Caco-2 (cell line): ENCODE results near the gene MAP3K4. TPM values are rescaled to one million over a fixed set of nuclear protein-coding genes. Genes with fewer than 3 reads are reported as not detected.

Source experiments
- BruUV-seq: library from RNA; stranded (reverse); fragments of 400-500 nt; replicated peaks from 2 replicates; lab custom pipeline; 2021; lab: Mats Ljungman, UMichigan
- CTCF ChIA-PET: fragments of 300-600 bp; sonication (Branson Sonifier 250); formaldehyde crosslinking; loops from one replicate; lab custom pipeline; 2022; ENCODE audit warnings: antibody characterized with exemption; lab: Charles Lee
- POLR2A ChIA-PET: fragments of 300-600 bp; sonication (Branson Sonifier 250); formaldehyde crosslinking; loops from one replicate; lab custom pipeline; 2022; ENCODE audit warnings: antibody characterized with exemption; lab: Charles Lee
- DNase-seq, 2 experiments: peaks; one replicate each; pipeline versions ENCODE4 v3.0.0 to v3.0.0-alpha.2; 2020 to 2022
- H3K27me3 ChIP-seq: replicated peaks from 2 replicates; pipeline ENCODE4 v1.6.0; 2011; ENCODE audit warnings: low read length; ENCODE audit not compliant: control insufficient read depth, insufficient read depth
- H3K36me3 ChIP-seq: 2 replicates; pipeline ENCODE4 v1.5.1; 2011; ENCODE audit warnings: low read length; ENCODE audit not compliant: control insufficient read depth, insufficient read depth
- H3K4me1 ChIP-seq: fragments of 250-450 bp; sonication (Bioruptor Pico); 2 replicates; pipeline ENCODE4 v1.5.1; 2020; ENCODE audit warnings: mild to moderate bottlenecking
- H3K4me3 ChIP-seq: 2 replicates; pipeline ENCODE4 v1.5.1; 2011; ENCODE audit warnings: low read depth, mild to moderate bottlenecking, control low read depth, low read length
- H3K9me3 ChIP-seq: fragments of 250-450 bp; sonication (Bioruptor Pico); 2 replicates; pipeline ENCODE4 v1.5.1; 2020; ENCODE audit warnings: mild to moderate bottlenecking, moderate library complexity
- H3K27ac Mint-ChIP-seq: one replicate; pipeline ENCODE4 v1.8.0; 2022; ENCODE audit warnings: mixed read lengths; ENCODE audit not compliant: unreplicated experiment
- H3K27me3 Mint-ChIP-seq: one replicate; pipeline ENCODE4 v1.8.0; 2022; ENCODE audit warnings: mixed read lengths; ENCODE audit not compliant: insufficient read depth, unreplicated experiment
- H3K36me3 Mint-ChIP-seq: one replicate; pipeline ENCODE4 v1.8.0; 2022; ENCODE audit warnings: mild to moderate bottlenecking, mixed read lengths; ENCODE audit not compliant: insufficient read depth, unreplicated experiment
- H3K4me1 Mint-ChIP-seq: one replicate; pipeline ENCODE4 v1.8.0; 2022; ENCODE audit warnings: low read depth, mixed read lengths; ENCODE audit not compliant: unreplicated experiment
- H3K4me3 Mint-ChIP-seq: one replicate; pipeline ENCODE4 v1.8.0; 2022; ENCODE audit warnings: mild to moderate bottlenecking, moderate library complexity, mixed read lengths; ENCODE audit not compliant: unreplicated experiment
- H3K9me3 Mint-ChIP-seq: one replicate; pipeline ENCODE4 v1.8.0; 2022; ENCODE audit warnings: mixed read lengths; ENCODE audit not compliant: unreplicated experiment
- CTCF ChIP-seq, 2 experiments: fragments of 200-600 bp in 1 of 2; IDR thresholded peaks; 1 replicate in 1 of 2; 2 replicates in 1 of 2; pipeline versions ENCODE4 v1.5.1 to v1.8.0; 2011 to 2022; ENCODE audit warnings: antibody characterized with exemption in 1 of 2, control low read depth in 1 of 2, inconsistent platforms in 1 of 2, low read depth in 1 of 2, low read length in 1 of 2, mild to moderate bottlenecking in 1 of 2, moderate library complexity in 1 of 2; ENCODE audit not compliant: insufficient read depth in 1 of 2, severe bottlenecking in 1 of 2, unreplicated experiment in 1 of 2
- intact Hi-C: fragments of 100-400 bp; cut with micrococcal nuclease; formaldehyde crosslinking; loops from one replicate; pipeline ENCODE4 v1.10.0; 2022; ENCODE audit not compliant: unreplicated experiment
- total RNA-seq: library from RNA; stranded (reverse); gene quantifications from 2 replicates; pipeline ENCODE4 v1.2.3, GENCODE V29; 2022

Gene MAP3K4
- total RNA-seq, 1 experiment from 2014 or later = 34.3 TPM

GRCh38 chr6:161010418-161010817 is 18.8 kb downstream of the MAP3K4 start:
- Mint-ChIP-seq H3K4me3 (no peak overlapping the region), H3K36me3 (no peaks in the 10 kb centered on the region), H3K9me3 (no peaks in the 10 kb centered on the region), H3K27me3 (no peaks in the 10 kb centered on the region), H3K4me1 (no peaks in the 10 kb centered on the region), H3K27ac (no peak overlapping the region)
- ChIA-PET POLR2A (no interaction called here), CTCF (no interaction called here)
- no peak for DNase-seq
- H3K36me3 ChIP-seq = no peaks in the 10 kb centered on the region
- H3K27me3 ChIP-seq = no peaks in the 10 kb centered on the region
- BruUV-seq = no TSS peak
- no peak for TF ChIP-seq CTCF (IDR thresholded peaks at IDR 0.05; ENCODE audit: insufficient read depth in 1 of 2, low read depth in 1 of 2, low read length in 1 of 2, severe bottlenecking in 1 of 2, unreplicated experiment in 1 of 2)
- intact Hi-C loops = no loop called here
- no peaks in the 10 kb centered on the region for H3K4me1 ChIP-seq
- no peaks in the 10 kb centered on the region for H3K9me3 ChIP-seq
- no peak overlapping the region for H3K4me3 ChIP-seq

GRCh38 chr6:161011492-161012480 is 20.2 kb downstream of the MAP3K4 start:
- Mint-ChIP-seq H3K4me3 (no peak overlapping the region), H3K36me3 (no peaks in the 10 kb centered on the region), H3K27me3 (no peaks in the 10 kb centered on the region), H3K9me3 (no peaks in the 10 kb centered on the region), H3K27ac (no peak overlapping the region), H3K4me1 (no peaks in the 10 kb centered on the region)
- H3K27me3 ChIP-seq = no peaks in the 10 kb centered on the region
- no peaks in the 10 kb centered on the region for H3K9me3 ChIP-seq
- intact Hi-C loops = no loop called here
- ChIA-PET CTCF (interaction anchor here (0.6 kb wide), 1 partner anchor 25 kb away, joined by 4 read pairs; no protein-coding TSS in a partner anchor), POLR2A (no interaction called here)
- no peak overlapping the region for H3K4me3 ChIP-seq
- no peaks in the 10 kb centered on the region for H3K36me3 ChIP-seq
- no peak for TF ChIP-seq CTCF (IDR thresholded peaks at IDR 0.05; ENCODE audit: insufficient read depth in 1 of 2, low read depth in 1 of 2, low read length in 1 of 2, severe bottlenecking in 1 of 2, unreplicated experiment in 1 of 2)
- H3K4me1 ChIP-seq = no peaks in the 10 kb centered on the region
- no TSS peak for BruUV-seq
- DNase-seq = no peak

GRCh38 chr6:161013695-161014094 is 22.1 kb downstream of the MAP3K4 start:
- no peak overlapping the region for H3K27ac Mint-ChIP-seq
- DNase-seq = no peak
- no peak overlapping the region for H3K4me3 Mint-ChIP-seq
- Histone ChIP-seq H3K27me3 (no peaks in the 10 kb centered on the region), H3K4me1 (no peaks in the 10 kb centered on the region), H3K36me3 (no peaks in the 10 kb centered on the region), H3K4me3 (no peak overlapping the region), H3K9me3 (no peaks in the 10 kb centered on the region)
- no peak for TF ChIP-seq CTCF (IDR thresholded peaks at IDR 0.05; ENCODE audit: insufficient read depth in 1 of 2, low read depth in 1 of 2, low read length in 1 of 2, severe bottlenecking in 1 of 2, unreplicated experiment in 1 of 2)
- H3K9me3 Mint-ChIP-seq = peaks cover 4% of the 10 kb centered on the region
- CTCF ChIA-PET = no interaction called here
- BruUV-seq = no TSS peak
- intact Hi-C loops = no loop called here
- no peaks in the 10 kb centered on the region for H3K36me3 Mint-ChIP-seq
- POLR2A ChIA-PET = no interaction called here
- H3K4me1 Mint-ChIP-seq = no peaks in the 10 kb centered on the region
- no peaks in the 10 kb centered on the region for H3K27me3 Mint-ChIP-seq
